GM21360 (cell line): Measurements from ENCODE around the gene PMPCB.
"Not testable (repeated sequence)": the region's sequence is repeated elsewhere in the genome, so short reads cannot be mapped to it uniquely, and the experiment has no call there.

Experiments used
- ATAC-seq: cut with Tn5 transposase; IDR thresholded peaks from one replicate; pipeline ENCODE4 v1.9.1; 2021; ENCODE audit warnings: mild to moderate bottlenecking, moderate library complexity; ENCODE audit not compliant: unreplicated experiment

Gene PMPCB, protein sequence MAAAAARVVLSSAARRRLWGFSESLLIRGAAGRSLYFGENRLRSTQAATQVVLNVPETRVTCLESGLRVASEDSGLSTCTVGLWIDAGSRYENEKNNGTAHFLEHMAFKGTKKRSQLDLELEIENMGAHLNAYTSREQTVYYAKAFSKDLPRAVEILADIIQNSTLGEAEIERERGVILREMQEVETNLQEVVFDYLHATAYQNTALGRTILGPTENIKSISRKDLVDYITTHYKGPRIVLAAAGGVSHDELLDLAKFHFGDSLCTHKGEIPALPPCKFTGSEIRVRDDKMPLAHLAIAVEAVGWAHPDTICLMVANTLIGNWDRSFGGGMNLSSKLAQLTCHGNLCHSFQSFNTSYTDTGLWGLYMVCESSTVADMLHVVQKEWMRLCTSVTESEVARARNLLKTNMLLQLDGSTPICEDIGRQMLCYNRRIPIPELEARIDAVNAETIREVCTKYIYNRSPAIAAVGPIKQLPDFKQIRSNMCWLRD

DNA sequence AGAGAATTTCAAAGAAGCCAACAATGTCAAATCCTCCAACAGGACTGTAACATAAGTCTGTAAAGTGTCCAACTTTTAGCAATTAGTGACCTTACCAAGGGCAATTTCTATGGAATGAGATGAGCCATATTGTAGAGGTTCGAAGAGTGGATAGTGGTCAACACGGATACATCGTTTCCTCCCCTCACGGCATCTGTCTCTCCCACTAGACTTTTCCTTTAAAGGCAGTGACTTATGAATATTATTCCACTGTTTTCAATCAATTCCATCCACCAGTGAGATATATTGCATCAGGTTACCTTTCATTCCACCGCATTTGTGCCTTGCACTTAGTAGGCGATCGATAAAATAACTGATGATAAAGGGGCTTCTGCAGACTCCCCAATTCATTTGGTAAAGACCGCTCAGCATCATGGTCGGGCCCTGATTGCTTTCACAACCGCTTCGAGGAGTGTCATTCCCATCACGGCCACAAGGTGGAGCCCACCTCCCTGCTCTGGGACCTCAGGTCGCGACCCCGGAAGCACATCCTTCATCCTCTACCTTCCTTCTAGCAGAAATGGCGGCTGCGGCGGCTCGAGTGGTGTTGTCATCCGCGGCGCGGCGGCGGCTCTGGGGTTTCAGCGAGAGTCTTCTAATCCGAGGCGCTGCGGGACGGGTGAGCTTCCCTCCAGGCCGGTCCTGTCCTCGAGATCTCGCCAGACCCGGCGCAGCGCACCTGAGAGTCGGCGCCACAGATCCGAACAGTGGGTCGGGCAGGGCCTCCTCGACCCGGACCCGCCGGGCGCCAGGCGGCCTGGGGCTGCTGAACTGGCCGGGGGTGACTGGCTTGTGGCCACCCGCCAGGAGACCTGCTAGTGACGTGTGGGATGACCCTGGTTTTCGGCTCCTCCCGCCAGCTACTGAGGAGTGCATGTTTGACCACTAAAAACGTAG, at the start of gene PMPCB:
Gene PMPCB (plus strand): TSS at position 535 of the 936 bp plus-strand sequence. CDS start 25 bp downstream, at position 560.
- peak; percentile 85 for ATAC-seq

DNA sequence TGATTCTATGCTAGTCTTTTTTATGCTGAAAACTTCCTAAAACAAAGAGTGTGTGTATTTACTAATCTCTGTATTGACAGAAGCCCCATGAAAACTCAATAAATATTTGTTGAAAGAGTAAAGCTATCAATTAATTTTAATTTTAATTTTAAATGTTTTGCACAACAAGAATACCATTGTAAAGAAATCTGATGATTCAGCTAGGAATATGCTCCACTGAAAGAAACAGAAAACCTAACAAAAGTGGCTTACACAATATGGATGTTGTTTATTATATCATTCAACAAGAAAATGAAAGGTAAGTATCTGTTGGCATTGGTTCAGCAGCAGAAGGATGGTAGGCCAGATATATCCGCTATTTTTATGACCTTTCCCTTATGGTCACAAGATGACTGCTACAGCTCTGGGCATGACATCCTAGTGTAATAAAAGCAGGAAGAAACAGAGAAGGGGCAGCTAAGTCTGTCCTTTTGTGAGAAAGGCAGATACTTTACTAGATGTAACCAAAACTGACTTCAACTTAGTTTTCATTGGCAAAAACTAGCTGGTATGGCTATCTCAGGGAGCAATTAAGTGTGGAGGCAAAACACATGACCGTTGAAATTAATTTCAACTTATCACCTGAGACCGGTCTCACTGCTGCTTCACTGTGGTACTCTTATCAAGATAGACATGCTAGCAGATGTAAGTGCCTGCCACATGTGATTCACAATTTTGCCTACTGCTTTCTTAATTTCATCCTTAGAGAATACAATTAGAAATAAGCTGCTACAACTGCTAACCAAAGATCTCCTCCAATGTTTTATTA, 43.3 kb upstream of the PMPCB start:
- not testable (repeated sequence) for ATAC-seq

DNA sequence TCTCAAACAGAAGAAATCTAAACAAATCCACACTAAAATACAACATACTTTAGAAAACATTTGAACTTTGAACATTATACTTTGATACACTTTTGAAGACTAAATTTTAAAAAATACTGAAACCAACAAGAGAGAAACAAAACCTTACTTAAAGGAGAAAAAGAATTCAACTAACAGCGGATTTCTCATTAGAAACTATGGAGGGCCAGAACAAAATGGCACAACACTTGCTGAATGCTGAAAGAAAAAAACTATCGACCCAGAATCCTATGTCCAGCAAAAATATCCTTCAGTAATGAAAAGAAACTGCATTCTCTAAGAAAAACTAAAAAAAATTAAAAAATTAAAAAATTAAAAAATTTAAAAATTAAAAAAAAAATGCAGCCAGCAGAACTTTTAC, 33.2 kb upstream of the PMPCB start:
- ATAC-seq: not testable (repeated sequence)

DNA sequence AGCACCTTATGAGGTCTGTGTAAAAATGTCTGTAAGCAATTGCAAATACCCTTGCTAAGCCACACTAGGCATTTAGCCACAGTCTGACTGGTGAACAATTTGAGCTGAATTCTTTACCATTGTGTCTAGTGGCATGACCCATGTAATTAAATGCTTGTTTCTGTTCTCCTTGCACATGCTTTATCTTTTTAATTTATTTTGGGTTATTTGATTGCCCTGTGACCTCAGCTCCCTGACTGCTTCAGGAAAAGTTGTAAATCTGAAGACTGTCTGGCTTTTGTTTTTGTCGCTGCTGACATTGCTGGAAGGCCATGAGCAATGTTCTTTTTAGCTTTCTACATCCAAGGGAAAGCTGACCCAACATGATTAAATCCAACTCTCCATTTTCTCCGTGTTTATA, 31.0 kb upstream of the PMPCB start:
- not testable (repeated sequence) for ATAC-seq

DNA sequence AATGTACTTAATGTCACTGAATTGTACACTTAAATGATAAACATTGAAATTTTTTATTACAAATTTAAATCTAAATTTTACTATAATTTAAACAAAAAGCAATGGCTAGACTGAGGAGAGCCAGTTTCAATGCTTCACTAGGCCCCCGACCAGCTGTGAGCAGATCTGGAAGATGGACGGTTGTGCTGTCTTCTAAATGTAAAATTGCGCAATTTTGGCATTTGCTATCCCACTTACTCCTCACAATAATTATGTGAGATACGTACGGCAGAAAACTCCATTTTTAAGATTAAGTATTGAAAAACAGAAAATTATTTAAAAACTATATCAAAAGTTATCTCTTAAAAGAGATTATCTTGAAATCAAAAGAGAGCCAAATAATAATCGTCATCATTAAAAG, 23.9 kb upstream of the PMPCB start:
- ATAC-seq: not testable (repeated sequence)

DNA sequence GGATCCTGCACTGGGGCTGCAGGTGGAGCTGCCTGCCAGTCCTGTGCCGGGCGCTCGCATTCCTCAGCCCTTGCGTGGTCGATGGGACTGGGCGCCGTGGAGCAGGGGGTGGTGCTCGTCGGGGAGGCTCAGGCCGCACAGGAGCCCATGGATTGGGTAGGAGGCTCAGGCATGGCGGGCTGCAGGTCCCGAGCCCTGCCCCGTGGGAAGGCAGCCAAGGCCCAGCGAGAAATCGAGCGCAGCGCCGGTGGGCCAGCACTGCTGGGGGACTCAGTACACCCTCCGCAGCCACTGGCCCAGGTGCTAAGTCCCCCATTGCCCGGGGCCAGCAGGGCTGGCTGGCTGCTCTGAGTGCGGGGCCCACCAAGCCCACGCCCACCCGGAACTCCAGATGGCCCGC, 22.4 kb upstream of the PMPCB start:
- not testable (repeated sequence) for ATAC-seq

DNA sequence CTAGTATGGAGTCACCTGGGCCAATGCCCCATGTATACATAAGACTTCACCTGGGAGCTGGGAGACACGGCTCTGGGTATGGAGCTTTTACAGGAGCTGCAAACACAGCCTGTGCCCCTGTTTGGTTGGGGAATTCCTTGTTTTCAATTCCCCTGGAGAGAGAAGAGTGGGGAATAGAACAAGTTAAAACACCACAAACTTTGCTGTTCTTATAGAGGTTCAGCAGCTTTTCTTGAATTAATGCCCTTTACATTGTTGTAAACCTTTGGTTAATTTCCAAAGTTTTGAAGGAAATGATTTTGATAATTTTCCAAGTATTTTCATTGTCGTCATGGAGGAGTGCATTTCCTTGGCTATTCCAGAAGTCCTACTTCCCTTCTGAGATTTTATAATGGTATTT, 19.0 kb upstream of the PMPCB start:
- ATAC-seq: not testable (repeated sequence)

DNA sequence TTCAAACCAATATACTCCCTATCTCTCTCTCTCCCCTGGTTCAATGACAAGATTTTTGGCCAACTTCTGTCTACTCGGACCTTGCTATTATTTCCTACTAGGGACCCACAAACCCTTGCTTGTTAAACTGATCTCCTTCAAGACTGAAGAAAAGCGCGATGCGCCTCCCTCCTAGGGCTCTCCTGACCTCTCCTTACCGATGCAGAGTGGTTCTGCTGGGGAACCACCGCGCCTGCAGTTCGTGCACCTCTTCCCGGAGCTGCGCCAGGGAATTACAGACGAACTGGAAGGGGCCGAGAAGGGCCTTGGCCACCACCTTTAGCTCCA, 17.6 kb upstream of the PMPCB start:
- peak; percentile 39 for ATAC-seq

DNA sequence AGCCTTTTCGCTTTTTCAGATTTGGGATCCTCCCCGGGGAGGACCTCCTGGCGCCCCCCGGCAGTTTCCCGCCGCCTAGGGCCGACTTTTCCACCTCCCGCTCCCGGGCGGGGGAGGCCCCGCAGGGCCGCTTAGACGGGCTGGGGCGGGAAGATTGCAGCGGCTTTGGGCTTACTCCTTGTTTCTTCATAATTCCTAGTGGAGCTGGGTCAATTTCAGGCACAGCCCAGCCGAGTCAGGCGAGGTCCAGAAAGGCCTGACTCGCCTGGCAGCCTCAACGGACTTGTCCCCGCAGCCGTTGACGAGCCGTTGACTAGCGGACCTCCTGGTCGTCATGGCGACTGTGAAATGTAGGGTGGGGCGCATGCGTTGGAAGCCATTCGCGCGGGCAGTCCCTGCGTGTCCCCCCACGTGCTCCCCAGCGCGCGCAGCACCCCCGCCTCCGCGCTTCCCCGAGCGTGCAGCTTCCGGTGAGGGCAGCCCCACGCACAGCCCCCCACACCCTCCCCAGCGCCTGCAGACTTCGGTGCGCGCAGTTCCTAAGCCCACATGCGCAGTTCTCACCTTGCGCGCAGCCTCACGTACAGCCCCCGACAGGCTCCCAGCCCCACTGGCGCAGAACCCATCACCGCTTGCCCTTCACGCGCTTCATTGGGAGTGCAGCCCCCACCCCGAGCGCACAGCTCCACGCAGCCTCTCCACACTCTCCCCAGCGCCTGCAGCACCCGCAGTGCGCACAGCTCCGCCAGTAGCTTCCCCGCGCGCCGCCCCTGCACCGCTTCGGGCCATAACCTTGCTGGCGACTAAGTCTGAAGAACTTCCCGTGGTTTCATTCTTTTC, 17.1 kb upstream of the PMPCB start:
- peak; percentile 92 for ATAC-seq

DNA sequence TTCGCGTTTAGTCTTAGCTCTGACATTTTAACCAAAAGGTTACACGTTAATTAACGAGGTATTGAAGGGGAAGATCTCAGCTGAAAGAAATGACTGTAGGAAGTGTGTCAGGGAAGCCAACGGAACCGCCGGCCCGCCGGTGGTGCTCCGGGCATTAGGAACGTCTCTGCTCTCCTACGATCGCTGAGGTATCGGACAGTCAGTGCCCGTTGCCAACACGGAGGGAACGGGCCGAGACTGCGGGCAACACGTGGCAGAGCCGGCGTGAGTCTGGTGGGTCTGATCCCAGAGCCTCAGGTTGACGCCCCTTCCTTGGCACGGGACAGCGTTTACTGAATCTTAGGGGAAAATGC, 16.5 kb upstream of the PMPCB start:
- ATAC-seq: peak; percentile 14

DNA sequence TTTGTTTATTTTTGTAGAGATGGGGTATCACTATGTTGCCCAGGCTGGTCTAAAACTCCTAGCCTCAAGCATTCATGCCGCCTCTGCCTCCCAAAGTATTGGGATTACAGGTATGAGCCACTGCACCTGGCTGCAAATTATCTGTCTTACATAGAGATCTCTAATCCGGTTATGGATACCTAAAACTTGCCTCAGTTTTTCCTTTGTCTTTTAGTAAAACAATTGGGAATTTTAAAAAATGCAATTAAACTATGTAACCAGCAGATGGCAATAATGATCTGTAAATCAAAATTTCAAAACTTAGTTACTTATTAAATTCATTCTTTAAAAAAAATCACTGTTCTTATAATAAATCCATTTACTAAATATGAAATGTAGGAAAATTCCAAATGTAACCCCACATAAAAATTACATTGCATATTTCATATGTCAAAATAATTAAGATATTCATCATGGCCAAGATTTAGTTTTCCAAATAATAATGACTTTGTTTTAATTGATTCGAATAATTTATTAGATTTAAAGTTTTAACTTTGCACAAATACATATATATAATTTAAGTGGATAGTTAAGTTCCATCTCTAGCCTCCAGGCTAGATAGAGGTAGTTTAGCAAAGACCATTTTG, 14.3 kb upstream of the PMPCB start:
- ATAC-seq: not testable (repeated sequence)

DNA sequence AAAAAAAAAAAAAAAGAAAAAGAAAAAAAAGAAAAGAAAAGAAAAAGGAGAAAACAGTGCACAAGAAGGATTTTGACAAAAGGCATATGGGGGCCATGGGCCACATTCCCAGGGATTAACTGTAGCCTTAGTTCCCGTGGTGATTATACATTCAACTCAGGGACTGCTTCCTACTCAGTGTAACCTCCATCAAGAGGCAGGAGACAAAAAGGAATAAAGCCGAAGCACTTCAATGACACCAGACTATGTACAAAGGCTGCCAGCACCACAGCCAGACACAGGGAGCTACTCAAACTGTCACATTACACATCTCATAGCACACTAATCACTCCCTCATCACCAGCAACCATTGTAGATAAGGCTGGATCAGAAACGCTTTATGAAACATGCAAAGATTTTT, 5.1 kb upstream of the PMPCB start:
- ATAC-seq: no peak

DNA sequence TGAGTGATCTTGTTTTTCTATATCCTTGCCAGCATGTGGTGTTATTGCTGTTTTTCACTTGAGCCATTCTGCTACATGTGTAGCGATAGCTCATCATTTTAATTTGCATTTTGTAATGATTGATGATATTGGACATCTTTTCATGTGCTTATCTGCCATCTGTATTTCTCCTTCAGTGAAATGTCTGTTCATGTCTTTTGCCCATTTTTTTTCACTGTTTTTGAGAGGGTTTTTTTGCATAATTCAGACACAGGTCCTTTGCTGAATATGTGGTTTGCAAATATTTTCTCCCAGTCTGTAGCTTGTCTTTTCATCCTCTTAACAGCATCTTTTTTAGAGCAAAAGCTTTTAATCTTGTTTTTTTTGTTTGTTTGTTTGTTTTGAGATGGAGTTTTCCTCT, 3.7 kb upstream of the PMPCB start:
- ATAC-seq: no peak

DNA sequence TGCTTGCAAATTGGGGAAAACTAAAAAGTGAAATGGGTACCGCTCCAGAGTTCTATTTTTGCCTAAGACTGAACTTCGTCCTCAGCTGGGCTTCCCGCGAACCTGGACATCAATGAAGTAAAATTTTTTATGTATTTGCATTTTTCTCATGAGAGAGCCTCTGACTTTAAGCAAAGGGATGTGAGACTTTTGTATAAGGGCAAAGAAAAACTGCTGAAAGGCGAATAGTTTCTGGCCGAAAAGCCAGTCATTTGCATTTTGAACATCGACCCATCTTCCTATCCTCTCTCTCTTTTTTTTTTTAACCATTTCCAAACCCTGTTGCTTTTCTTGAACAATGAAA, 573 bp downstream of the PMPCB start:
- ATAC-seq: no peak

DNA sequence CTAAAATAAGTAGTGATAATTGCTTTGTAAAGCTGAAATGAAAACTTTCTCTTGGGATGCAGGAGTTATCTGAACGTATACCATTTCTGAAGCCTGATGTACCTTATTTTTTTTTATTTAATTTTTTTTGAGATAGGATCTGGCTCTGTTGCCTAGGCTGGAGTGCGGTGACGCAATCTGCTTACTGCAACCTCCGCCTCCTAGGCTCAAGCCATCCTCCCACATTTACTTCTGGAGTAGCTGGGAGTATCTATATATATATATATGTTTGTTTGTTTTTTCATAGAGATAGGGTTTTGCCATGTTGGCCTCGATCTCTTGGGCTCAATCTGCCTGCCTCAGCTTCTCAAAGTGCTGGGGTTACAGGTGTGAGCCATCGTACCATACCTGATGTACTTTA, 2.4 kb downstream of the PMPCB start:
- no peak for ATAC-seq

DNA sequence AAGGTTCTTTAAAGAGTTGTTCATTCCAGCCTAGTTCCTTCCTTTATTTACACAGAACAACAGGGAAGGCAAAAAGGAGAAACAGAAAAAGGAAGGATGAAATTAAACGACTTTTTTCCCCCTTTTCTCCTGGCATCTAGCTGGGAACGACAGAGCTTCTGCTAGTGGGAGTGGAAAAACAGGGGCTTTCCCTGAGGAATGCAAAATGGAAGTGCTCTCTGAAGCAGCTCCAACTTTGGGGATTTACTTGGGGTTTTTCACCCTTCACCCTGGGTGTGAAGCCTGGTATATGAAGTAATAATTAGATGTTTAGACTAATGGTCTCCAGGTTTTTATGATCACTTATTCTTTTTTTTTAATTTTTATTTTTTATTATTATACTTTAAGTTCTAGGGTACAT, 4.2 kb downstream of the PMPCB start:
- no peak for ATAC-seq

DNA sequence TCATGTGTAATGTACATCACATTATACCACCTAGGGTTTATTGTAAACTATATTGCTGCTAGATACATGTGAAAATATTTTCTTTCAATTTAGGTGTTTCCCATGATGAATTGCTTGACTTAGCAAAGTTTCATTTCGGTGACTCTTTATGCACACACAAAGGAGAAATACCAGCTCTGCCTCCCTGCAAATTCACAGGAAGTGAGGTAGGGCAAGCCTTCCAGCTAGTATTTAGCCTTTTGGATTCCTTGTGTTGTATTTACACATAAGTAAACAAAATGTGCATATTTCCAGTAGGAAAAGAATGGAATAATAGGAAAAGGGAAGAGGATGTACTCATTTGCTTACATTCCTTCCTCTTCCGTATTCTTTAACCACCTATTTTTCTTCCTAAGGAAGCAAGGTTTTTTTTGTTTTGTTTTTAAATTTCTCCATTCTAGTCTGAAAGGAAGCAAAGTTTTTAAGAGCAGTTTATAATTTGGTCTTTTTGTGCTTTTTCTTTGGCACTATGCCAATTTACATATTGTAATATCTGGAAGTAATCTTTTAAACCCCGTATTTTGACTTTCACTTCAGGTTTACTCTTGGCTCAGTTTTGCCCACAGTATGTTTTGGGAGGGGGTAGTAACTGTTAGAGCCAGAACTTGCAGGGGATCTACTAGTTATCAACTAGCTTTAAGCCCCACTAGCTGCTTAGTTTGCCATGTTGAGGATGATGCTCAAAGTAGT, 10.4 kb downstream of the PMPCB start:
- ATAC-seq: no peak

DNA sequence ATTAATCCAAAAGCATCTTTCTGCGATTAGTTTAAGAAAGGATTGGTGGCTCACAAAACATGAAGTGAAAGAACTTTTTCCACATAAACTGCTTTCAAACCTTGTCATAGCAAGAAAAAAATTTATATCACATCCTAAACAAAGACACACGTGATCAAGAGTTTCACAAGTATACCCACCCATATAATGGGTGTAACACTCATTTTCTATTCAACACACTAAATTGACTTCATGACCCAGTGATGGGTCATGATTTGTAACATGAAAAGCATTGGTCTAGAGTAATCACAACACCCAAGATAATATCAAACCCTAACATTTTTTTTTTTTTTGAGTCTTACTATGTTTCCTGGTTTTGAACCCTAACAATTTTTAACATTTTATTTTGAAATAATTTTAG, 17.6 kb downstream of the PMPCB start:
- ATAC-seq: no peak

DNA sequence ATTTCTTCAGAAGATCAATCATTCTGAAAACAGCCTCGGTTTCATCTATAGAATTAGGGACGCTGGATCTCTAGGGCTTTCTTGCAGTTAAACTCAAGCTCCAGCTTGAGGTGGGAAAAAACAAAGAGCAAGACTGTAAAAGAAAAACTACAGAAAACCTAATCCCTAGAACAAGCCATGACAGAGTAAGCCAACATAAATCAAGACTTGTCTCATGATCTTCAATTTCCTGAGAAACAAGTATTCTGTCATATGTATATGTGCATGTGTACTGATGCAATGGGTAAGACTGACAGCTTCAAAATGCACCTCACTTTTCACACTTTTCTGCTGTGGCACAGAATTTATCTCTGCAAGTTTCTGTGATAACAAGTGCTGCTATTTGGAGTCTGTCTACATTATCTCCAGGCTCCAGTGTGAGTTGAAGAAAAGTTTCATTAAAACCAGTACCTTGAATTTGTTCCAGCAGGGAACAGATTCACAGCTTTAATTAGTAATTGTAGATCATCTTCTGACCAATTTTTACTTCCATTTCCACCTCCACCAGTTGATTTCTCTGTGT, 19.2 kb downstream of the PMPCB start:
- no peak for ATAC-seq
